Measurements from ENCODE around the gene IQCH. TPM values are rescaled to one million over a fixed set of nuclear protein-coding genes. Genes with fewer than 3 reads are reported as not detected.

The IQCH gene
- total RNA-seq, 1 donor from 2014 or later, result 2.0 TPM

GRCh38 chr15:67397139-67397538 is 142.6 kb downstream of the IQCH start:
- DNase-seq (ENCODE audit: extremely low spot score, unreplicated experiment), result no peak
- TF ChIP-seq, protein P1, sequence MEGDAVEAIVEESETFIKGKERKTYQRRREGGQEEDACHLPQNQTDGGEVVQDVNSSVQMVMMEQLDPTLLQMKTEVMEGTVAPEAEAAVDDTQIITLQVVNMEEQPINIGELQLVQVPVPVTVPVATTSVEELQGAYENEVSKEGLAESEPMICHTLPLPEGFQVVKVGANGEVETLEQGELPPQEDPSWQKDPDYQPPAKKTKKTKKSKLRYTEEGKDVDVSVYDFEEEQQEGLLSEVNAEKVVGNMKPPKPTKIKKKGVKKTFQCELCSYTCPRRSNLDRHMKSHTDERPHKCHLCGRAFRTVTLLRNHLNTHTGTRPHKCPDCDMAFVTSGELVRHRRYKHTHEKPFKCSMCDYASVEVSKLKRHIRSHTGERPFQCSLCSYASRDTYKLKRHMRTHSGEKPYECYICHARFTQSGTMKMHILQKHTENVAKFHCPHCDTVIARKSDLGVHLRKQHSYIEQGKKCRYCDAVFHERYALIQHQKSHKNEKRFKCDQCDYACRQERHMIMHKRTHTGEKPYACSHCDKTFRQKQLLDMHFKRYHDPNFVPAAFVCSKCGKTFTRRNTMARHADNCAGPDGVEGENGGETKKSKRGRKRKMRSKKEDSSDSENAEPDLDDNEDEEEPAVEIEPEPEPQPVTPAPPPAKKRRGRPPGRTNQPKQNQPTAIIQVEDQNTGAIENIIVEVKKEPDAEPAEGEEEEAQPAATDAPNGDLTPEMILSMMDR (conservative IDR thresholded peaks at IDR 0.05), result no peak
- Mint-ChIP-seq H3K9me3 (no peaks in the 10 kb centered on the region), H3K36me3 (no peaks in the 10 kb centered on the region), H3K4me1 (ENCODE audit: unreplicated experiment) (peaks cover 32% of the 10 kb centered on the region), H3K27ac (no peak overlapping the region), H3K4me3 (no peak overlapping the region), H3K27me3 (peaks cover under 1% of the 10 kb centered on the region)

- Mint-ChIP-seq H3K27me3 (no peaks in the 10 kb centered on the region), H3K4me1 (ENCODE audit: unreplicated experiment) (peaks cover 34% of the 10 kb centered on the region), H3K27ac (no peak overlapping the region), H3K9me3 (no peaks in the 10 kb centered on the region), H3K36me3 (no peaks in the 10 kb centered on the region), H3K4me3 (peak overlapping the region; percentile 43)
- TF ChIP-seq, protein P1 (conservative IDR thresholded peaks at IDR 0.05), result no peak
- DNase-seq (ENCODE audit: extremely low spot score, unreplicated experiment), result no peak
These were observed 145.3 kb downstream of the IQCH start for GRCh38 chr15:67399925-67400324.

DNA sequence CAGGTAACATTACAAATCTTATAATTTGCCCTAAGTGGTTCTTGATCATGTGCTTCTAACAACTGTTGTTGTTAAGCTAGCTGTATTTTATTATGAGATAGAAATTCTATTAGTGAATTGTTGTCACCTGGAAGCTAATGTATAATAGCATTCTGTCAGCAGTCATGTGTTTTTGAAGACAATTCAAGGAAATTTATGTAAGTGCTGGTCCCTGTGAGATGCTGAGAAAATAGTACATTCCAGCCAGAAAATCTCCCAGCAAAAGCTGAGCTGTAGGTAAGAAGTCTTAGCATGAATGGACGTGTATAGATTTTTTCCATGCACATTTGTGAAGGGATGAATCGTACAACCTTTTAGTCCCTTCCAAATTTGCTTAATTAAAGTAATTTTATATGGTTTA is 146.3 kb downstream of the IQCH start:
- Mint-ChIP-seq H3K27me3 (no peaks in the 10 kb centered on the region), H3K36me3 (no peaks in the 10 kb centered on the region), H3K4me3 (no peak overlapping the region), H3K27ac (no peak overlapping the region), H3K9me3 (no peaks in the 10 kb centered on the region), H3K4me1 (ENCODE audit: unreplicated experiment) (peaks cover 36% of the 10 kb centered on the region)
- no peak for DNase-seq (ENCODE audit: extremely low spot score, unreplicated experiment)
- TF ChIP-seq, protein P1 (conservative IDR thresholded peaks at IDR 0.05), result no peak

- H3K9me3 Mint-ChIP-seq, result no peaks in the 10 kb centered on the region
These were observed 146.8 kb downstream of the IQCH start for GRCh38 chr15:67401336-67401735.

DNA sequence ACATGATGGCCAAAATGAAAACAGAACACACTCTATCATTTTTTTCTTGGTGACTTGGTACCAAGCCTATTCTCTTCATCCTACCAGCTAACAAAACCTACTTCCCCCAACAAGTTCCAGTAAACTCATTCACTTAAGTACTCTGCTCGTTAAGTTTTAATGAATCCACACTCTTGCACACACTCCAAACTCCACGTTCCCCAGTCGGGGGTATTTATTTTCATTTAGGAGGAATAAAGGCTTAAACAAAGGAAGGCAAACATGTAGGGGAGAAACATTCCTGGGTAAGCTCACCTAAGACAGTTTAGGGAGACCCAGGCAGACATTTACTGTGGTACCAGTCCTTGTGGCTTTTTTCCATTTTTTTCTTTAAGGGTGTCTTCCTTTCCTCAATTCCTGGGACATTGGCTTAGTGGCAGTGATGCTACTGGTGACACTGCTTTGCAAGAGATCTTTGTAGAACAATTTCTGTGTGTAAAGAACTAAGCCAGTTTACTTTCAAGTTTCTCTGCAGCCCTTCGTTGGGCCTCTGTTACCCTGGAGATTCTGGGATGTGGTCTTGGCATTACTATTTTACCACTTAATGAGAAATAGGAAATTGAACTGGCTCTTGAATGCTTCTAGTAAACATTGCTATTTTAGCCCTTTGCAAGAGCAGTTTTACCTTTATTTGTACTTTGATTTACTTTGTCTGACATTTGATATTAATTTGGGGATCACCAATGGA is 149.0 kb downstream of the IQCH start:
- no peaks in the 10 kb centered on the region for H3K27me3 Mint-ChIP-seq
- H3K9me3 Mint-ChIP-seq, result no peaks in the 10 kb centered on the region
- TF ChIP-seq, protein P1 (conservative IDR thresholded peaks at IDR 0.05), result no peak
- H3K4me3 Mint-ChIP-seq, result peak overlapping the region; percentile 26
- no peaks in the 10 kb centered on the region for H3K36me3 Mint-ChIP-seq
- no peak for DNase-seq (ENCODE audit: extremely low spot score, unreplicated experiment)
- peaks cover 51% of the 10 kb centered on the region for H3K4me1 Mint-ChIP-seq (ENCODE audit: unreplicated experiment)
- H3K27ac Mint-ChIP-seq, result no peak overlapping the region

More at GRCh38 chr15:67401336-67401735, 146.8 kb downstream of the IQCH start:
- H3K27ac Mint-ChIP-seq, result no peak overlapping the region
- no peaks in the 10 kb centered on the region for H3K27me3 Mint-ChIP-seq
- no peak overlapping the region for H3K4me3 Mint-ChIP-seq
- TF ChIP-seq, protein P1 (conservative IDR thresholded peaks at IDR 0.05), result no peak
- peaks cover 37% of the 10 kb centered on the region for H3K4me1 Mint-ChIP-seq (ENCODE audit: unreplicated experiment)
- no peaks in the 10 kb centered on the region for H3K36me3 Mint-ChIP-seq
- no peak for DNase-seq (ENCODE audit: extremely low spot score, unreplicated experiment)
